RWPE2 (cell line): Measurements from ENCODE around the gene LRRC71.

Source experiments
- ATAC-seq: fragments of 200-7000 bp; cut with Tn5 transposase; 3 replicates; pipeline ENCODE4 v1.9.1; 2021; ENCODE audit warnings: low read depth
- DNase-seq: peaks from one replicate; pipeline ENCODE4 v3.0.0-alpha.2; 2020; ENCODE audit warnings: low spot score
- H3K27ac ChIP-seq: fragments of 450-650 bp; 2 replicates; pipeline ENCODE4 v1.5.1; 2017; ENCODE audit warnings: mild to moderate bottlenecking; ENCODE audit not compliant: poor library complexity, severe bottlenecking
- H3K27me3 ChIP-seq: fragments of 250-450 bp; sonication (Bioruptor Pico); 2 replicates; pipeline ENCODE4 v1.5.1; 2021; ENCODE audit warnings: mild to moderate bottlenecking, moderate library complexity; ENCODE audit not compliant: insufficient read depth, poor library complexity, severe bottlenecking
- H3K36me3 ChIP-seq: fragments of 250-450 bp; sonication (Bioruptor Pico); 2 replicates; pipeline ENCODE4 v1.5.1; 2020; ENCODE audit warnings: low read depth, mild to moderate bottlenecking, moderate library complexity
- H3K4me1 ChIP-seq: fragments of 250-450 bp; sonication (Bioruptor Pico); 2 replicates; pipeline ENCODE4 v1.5.1; 2021; ENCODE audit warnings: mild to moderate bottlenecking, moderate library complexity; ENCODE audit not compliant: insufficient read depth, poor library complexity, severe bottlenecking
- H3K4me3 ChIP-seq: fragments of 250-450 bp; sonication (Bioruptor Pico); 2 replicates; pipeline ENCODE4 v1.5.1; 2021; ENCODE audit warnings: mild to moderate bottlenecking, moderate library complexity; ENCODE audit not compliant: severe bottlenecking
- H3K9me3 ChIP-seq: fragments of 250-450 bp; sonication (Bioruptor Pico); 2 replicates; pipeline ENCODE4 v1.5.1; 2021; ENCODE audit warnings: mild to moderate bottlenecking, moderate library complexity; ENCODE audit not compliant: severe bottlenecking
- TF ChIP-seq, protein P1 (sequence below): fragments of 450-650 bp; IDR thresholded peaks from one replicate; pipeline ENCODE4 v1.5.1; 2017; ENCODE audit warnings: mild to moderate bottlenecking, moderate library complexity; ENCODE audit not compliant: poor library complexity, severe bottlenecking

Gene LRRC71

DNA sequence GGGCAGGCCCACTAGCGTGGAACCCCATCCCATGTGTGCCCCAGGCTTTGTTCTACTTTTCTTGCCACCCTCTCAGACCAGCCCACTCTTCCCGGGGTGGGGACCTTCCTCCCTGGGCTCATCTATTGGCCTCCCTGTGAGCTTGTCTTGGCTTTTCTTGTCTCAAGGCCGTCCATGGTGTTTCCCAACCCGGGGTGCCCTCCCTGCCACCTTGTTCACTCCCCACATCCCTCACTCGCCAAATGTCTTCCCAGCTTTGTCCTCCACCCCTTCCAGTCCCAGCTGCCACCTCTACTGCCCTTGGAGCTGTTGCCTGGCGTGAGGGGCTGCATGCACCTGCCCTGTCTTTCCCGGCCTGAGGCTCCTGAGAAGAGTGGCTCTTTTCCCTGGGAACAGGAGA is 18.4 kb downstream of the LRRC71 start:
- ATAC-seq: no peak
- Histone ChIP-seq H3K27ac (no peak overlapping the region), H3K4me1 (no peaks in the 10 kb centered on the region), H3K4me3 (no peak overlapping the region), H3K9me3 (no peaks in the 10 kb centered on the region), H3K36me3 (peaks cover 10% of the 10 kb centered on the region; the same call in 1 of the 2 replicates), H3K27me3 (no peaks in the 10 kb centered on the region)
- no peak for DNase-seq
- TF ChIP-seq, protein P1, sequence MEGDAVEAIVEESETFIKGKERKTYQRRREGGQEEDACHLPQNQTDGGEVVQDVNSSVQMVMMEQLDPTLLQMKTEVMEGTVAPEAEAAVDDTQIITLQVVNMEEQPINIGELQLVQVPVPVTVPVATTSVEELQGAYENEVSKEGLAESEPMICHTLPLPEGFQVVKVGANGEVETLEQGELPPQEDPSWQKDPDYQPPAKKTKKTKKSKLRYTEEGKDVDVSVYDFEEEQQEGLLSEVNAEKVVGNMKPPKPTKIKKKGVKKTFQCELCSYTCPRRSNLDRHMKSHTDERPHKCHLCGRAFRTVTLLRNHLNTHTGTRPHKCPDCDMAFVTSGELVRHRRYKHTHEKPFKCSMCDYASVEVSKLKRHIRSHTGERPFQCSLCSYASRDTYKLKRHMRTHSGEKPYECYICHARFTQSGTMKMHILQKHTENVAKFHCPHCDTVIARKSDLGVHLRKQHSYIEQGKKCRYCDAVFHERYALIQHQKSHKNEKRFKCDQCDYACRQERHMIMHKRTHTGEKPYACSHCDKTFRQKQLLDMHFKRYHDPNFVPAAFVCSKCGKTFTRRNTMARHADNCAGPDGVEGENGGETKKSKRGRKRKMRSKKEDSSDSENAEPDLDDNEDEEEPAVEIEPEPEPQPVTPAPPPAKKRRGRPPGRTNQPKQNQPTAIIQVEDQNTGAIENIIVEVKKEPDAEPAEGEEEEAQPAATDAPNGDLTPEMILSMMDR: no peak

DNA sequence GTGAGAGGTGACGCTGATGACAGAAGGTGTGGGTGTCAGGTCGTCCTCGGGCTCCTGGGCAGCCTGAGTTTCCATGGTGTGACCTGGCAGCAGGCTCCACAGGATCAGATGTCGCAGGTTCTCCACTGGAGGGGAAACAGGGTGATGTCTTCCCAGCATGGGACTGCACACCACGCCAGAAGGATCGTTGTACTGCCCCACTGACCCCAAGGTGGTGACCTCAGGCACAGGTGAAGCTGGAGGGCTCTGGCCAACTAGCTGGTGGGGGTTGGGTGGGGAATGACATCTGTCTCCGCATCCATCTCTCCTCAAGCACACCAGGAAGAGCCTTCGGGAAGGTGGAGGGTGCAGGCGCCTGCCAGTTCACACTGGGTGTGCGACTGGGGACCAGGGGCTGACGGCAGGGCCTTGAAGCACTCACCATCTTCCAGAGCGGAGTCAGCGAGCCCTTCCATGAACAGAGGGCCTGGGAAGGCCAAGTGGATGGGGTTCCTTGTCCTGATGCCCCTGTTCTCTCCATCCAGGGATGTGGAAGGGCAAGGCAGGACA is 19.4 kb downstream of the LRRC71 start:
- H3K27me3 ChIP-seq: no peaks in the 10 kb centered on the region
- DNase-seq (no peak), ATAC-seq (no peak)
- no peaks in the 10 kb centered on the region for H3K4me1 ChIP-seq
- H3K27ac ChIP-seq: no peak overlapping the region
- TF ChIP-seq, protein P1: no peak
- peaks cover 16% of the 10 kb centered on the region; the same call in 1 of the 2 replicates for H3K36me3 ChIP-seq
- H3K9me3 ChIP-seq: no peaks in the 10 kb centered on the region
- no peak overlapping the region for H3K4me3 ChIP-seq

DNA sequence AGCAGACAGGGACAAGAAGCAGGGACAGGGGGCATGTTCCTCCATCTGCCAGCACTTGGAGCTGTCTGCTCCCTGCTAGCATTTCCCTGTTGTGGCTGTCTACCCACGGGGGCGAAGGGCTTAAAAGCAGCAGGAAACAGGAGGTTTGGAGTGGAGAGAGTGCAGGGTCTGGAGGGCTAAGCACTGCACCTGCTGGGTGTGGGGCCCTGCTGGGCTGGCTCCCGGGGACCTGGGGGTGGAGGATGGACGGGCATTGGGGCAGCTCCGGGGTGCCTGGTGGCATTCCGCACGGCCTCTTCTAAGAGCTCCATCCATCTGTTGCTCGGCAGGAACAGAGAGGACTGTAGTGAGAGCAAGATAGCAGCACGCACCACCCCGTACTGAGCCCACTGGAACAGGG is 21.2 kb downstream of the LRRC71 start:
- Histone ChIP-seq H3K36me3 (peaks cover 16% of the 10 kb centered on the region; the same call in 1 of the 2 replicates), H3K27me3 (no peaks in the 10 kb centered on the region), H3K27ac (no peak overlapping the region), H3K4me3 (no peak overlapping the region), H3K9me3 (no peaks in the 10 kb centered on the region), H3K4me1 (no peaks in the 10 kb centered on the region)
- no peak for ATAC-seq
- no peak for DNase-seq
- TF ChIP-seq, protein P1: no peak

DNA sequence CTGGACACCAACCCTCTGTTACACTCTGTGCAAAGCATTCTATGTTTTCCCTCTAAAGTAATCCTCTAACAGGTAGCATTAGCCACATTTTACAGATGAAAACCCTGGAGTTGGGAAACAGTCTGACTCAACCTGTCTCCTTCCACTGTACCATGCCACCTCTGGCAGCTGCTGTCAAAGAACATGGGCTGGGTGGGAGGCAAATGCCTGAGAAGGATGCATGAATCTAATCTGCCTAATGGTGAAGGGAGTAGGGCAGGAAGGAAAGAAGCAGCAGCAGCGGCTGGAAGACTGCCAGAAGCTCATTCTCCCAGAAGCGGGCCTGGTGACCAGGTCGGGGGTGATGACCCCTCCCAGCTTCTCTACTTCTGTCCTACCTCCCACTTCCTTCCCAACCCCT is 21.7 kb downstream of the LRRC71 start:
- ATAC-seq: no peak
- no peaks in the 10 kb centered on the region for H3K27me3 ChIP-seq
- H3K36me3 ChIP-seq: peaks cover 16% of the 10 kb centered on the region; the same call in 1 of the 2 replicates
- no peak overlapping the region for H3K4me3 ChIP-seq
- no peak for DNase-seq
- H3K27ac ChIP-seq: no peak overlapping the region
- H3K4me1 ChIP-seq: no peaks in the 10 kb centered on the region
- H3K9me3 ChIP-seq: no peaks in the 10 kb centered on the region
- TF ChIP-seq, protein P1: no peak

DNA sequence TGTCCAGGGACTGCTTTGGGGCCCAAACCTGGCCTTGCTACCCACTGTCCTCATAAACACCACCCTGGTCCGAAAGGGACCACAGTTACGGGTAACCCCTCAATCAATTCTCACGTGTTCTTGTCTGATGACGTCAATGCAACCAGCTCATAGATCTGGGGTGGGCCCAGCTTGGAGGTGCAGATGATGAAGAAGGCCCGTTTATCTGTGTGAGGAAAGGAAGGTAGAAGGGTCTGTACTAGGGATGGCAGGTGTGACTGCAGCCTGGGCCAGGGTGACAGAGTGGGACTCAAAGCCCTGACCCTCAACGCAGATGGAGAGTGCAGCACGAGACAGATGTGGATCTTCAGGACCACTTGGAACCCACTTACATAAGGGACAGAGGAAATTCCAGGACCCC is 22.1 kb downstream of the LRRC71 start:
- no peak overlapping the region for H3K4me3 ChIP-seq
- no peaks in the 10 kb centered on the region for H3K27me3 ChIP-seq
- ATAC-seq: no peak
- H3K9me3 ChIP-seq: no peaks in the 10 kb centered on the region
- TF ChIP-seq, protein P1: no peak
- no peak for DNase-seq
- H3K4me1 ChIP-seq: no peaks in the 10 kb centered on the region
- H3K36me3 ChIP-seq: peaks cover 16% of the 10 kb centered on the region; the same call in 1 of the 2 replicates
- no peak overlapping the region for H3K27ac ChIP-seq
